ENCODE data around the gene NAB1. TPM values are rescaled to one million over a fixed set of nuclear protein-coding genes. Genes with fewer than 3 reads are reported as not detected.
"Not testable (repeated sequence)": the region's sequence is repeated elsewhere in the genome, so short reads cannot be mapped to it uniquely, and the experiment has no call there.

NAB1 gene
- total and polyA plus RNA-seq, 2 experiments from 2014 or later = 10.4 to 40.2 TPM

GRCh38 chr2:190607657-190608357, 41.1 kb upstream of the NAB1 start:
- DNase-seq (ENCODE audit: low spot score) = no peak
- no peak for TF ChIP-seq STAT1 (IDR thresholded peaks at IDR 0.05; ENCODE audit: unreplicated experiment)
- TF ChIP-seq CTCF (conservative IDR thresholded peaks at IDR 0.05; ENCODE audit: low read depth in 2 of 2) = no peak
- no peak for TF ChIP-seq ETS1 (IDR thresholded peaks at IDR 0.05)
- no peak for TF ChIP-seq EZH2phosphoT487 (IDR thresholded peaks at IDR 0.05; ENCODE audit: unreplicated experiment)
- Histone ChIP-seq H3K27ac (ENCODE audit: low read depth) (no peak overlapping the region), H3K9me2 (ENCODE audit: insufficient read depth) (no peaks in the 10 kb centered on the region), H2AFZ (no peak overlapping the region), H3K4me1 (ENCODE audit: insufficient read depth) (no peaks in the 10 kb centered on the region), H4K20me1 (replicated peaks; ENCODE audit: insufficient read depth) (no peaks in the 10 kb centered on the region), H3K36me3 (ENCODE audit: insufficient read depth) (no peaks in the 10 kb centered on the region), H3K4me3 (no peak overlapping the region), H3K4me2 (no peak overlapping the region), H3K27me3 (ENCODE audit: insufficient read depth) (no peaks in the 10 kb centered on the region), H3K79me2 (replicated peaks; ENCODE audit: insufficient read depth) (no peaks in the 10 kb centered on the region), H3F3A (replicated peaks; ENCODE audit: low read depth) (no peaks in the 10 kb centered on the region)
- no peak for ATAC-seq
- Mint-ChIP-seq H3K9me3 (peaks cover 19% of the 10 kb centered on the region), H3K27me3 (ENCODE audit: insufficient read depth, low read depth, poor library complexity) (no peaks in the 10 kb centered on the region), H3K36me3 (ENCODE audit: low read depth) (peaks cover 9% of the 10 kb centered on the region), H3K27ac (no peak overlapping the region), H3K4me3 (no peak overlapping the region), H3K4me1 (no peaks in the 10 kb centered on the region)

GRCh38 chr2:190608863-190609262, 40.0 kb upstream of the NAB1 start:
- not testable (repeated sequence) for DNase-seq (ENCODE audit: low spot score); H3K27me3 ChIP-seq (ENCODE audit: insufficient read depth); H3K4me3 Mint-ChIP-seq; H3F3A ChIP-seq (replicated peaks; ENCODE audit: low read depth); H3K4me3 ChIP-seq; H3K27ac Mint-ChIP-seq; H3K4me2 ChIP-seq; H3K27ac ChIP-seq (ENCODE audit: low read depth); ATAC-seq; H4K20me1 ChIP-seq (replicated peaks; ENCODE audit: insufficient read depth); H3K36me3 Mint-ChIP-seq (ENCODE audit: low read depth); H3K4me1 Mint-ChIP-seq; H3K4me1 ChIP-seq (ENCODE audit: insufficient read depth); H3K79me2 ChIP-seq (replicated peaks; ENCODE audit: insufficient read depth); H3K27me3 Mint-ChIP-seq (ENCODE audit: insufficient read depth, low read depth, poor library complexity); H3K9me2 ChIP-seq (ENCODE audit: insufficient read depth); H2AFZ ChIP-seq; H3K36me3 ChIP-seq (ENCODE audit: insufficient read depth)
- H3K9me3 Mint-ChIP-seq = peaks cover 19% of the 10 kb centered on the region

- H3K4me2 ChIP-seq; H3F3A ChIP-seq (replicated peaks; ENCODE audit: low read depth); H3K4me3 Mint-ChIP-seq; H3K36me3 Mint-ChIP-seq (ENCODE audit: low read depth); H3K27me3 ChIP-seq (ENCODE audit: insufficient read depth); H2AFZ ChIP-seq; H3K4me1 Mint-ChIP-seq; H3K4me3 ChIP-seq; H3K4me1 ChIP-seq (ENCODE audit: insufficient read depth); DNase-seq (ENCODE audit: low spot score); H4K20me1 ChIP-seq (replicated peaks; ENCODE audit: insufficient read depth); ATAC-seq; H3K79me2 ChIP-seq (replicated peaks; ENCODE audit: insufficient read depth); H3K27ac ChIP-seq (ENCODE audit: low read depth); H3K36me3 ChIP-seq (ENCODE audit: insufficient read depth); H3K9me2 ChIP-seq (ENCODE audit: insufficient read depth); H3K27ac Mint-ChIP-seq; H3K27me3 Mint-ChIP-seq (ENCODE audit: insufficient read depth, low read depth, poor library complexity): not testable (repeated sequence)
- peaks cover 19% of the 10 kb centered on the region for H3K9me3 Mint-ChIP-seq
Observed at GRCh38 chr2:190609397-190609796, 39.5 kb upstream of the NAB1 start.

GRCh38 chr2:190610528-190610927, 38.4 kb upstream of the NAB1 start:
- H3K27me3 Mint-ChIP-seq (ENCODE audit: insufficient read depth, low read depth, poor library complexity); ATAC-seq; H4K20me1 ChIP-seq (replicated peaks; ENCODE audit: insufficient read depth); H3K4me3 Mint-ChIP-seq; H3F3A ChIP-seq (replicated peaks; ENCODE audit: low read depth); H3K36me3 ChIP-seq (ENCODE audit: insufficient read depth); H3K27me3 ChIP-seq (ENCODE audit: insufficient read depth); DNase-seq (ENCODE audit: low spot score); H3K36me3 Mint-ChIP-seq (ENCODE audit: low read depth); H3K27ac ChIP-seq (ENCODE audit: low read depth); H3K4me2 ChIP-seq; H3K9me2 ChIP-seq (ENCODE audit: insufficient read depth); H3K4me3 ChIP-seq; H3K79me2 ChIP-seq (replicated peaks; ENCODE audit: insufficient read depth); H3K4me1 ChIP-seq (ENCODE audit: insufficient read depth); H2AFZ ChIP-seq; H3K27ac Mint-ChIP-seq: not testable (repeated sequence)
- peaks cover 14% of the 10 kb centered on the region for H3K4me1 Mint-ChIP-seq
- H3K9me3 Mint-ChIP-seq = peaks cover 19% of the 10 kb centered on the region

Measured in GM23338 (cell line).